ENCODE results near the gene RASSF7. TPM values are rescaled to one million over a fixed set of nuclear protein-coding genes. Genes with fewer than 3 reads are reported as not detected.

RASSF7 gene
- total and polyA plus RNA-seq, 8 donors: 17.6 to 253 (median 29.5) TPM

DNA sequence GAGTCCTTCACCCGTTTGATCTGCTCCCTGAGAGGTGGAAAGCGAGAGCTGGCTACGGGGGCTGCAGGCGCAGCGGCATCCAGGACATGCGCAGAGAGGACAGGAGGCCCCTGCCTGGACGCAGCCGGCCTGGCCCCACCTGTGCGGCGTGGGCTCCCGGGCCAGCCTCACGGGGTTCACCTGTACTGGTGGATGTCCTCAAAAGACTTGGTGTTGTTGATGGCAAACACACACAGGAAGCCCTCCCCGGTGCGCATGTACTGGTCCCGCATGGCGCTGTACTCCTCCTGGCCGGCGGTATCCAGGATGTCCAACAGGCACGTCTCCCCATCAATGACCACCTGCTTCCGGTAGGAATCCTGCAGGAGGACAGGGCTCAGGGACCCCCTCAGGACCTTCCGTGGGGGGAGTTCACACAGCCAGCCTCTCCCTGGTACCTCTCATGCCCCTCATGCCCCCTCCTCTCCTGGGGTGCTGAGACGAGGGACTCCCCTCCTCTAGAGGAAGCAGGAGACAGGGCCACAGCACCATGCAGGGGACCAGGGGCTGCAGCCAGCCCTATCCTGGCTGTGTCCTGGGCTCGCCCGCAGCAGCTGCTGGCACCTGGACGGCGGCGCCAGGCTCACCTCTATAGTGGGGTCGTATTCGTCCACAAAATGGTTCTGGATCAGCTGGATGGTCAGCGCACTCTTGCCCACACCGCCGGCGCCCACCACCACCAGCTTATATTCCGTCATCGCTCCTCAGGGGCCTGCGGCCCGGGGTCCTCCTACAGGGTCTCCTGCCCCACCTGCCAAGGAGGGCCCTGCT lies 27.0 kb upstream of the RASSF7 start:
- no peaks in the 10 kb centered on the region for H3K27me3 ChIP-seq
- H3K9me3 ChIP-seq: no peaks in the 10 kb centered on the region
- H3K27ac ChIP-seq: no peak overlapping the region
- FAIRE-seq (no peak), DNase-seq (peak in 2 of 6 donors; percentile 56 to 78), ATAC-seq (no peak)
- 92 to 93% methylated on average over 37 of the region's 37 CpGs for WGBS, 2 donors
- TF ChIP-seq, protein P1, sequence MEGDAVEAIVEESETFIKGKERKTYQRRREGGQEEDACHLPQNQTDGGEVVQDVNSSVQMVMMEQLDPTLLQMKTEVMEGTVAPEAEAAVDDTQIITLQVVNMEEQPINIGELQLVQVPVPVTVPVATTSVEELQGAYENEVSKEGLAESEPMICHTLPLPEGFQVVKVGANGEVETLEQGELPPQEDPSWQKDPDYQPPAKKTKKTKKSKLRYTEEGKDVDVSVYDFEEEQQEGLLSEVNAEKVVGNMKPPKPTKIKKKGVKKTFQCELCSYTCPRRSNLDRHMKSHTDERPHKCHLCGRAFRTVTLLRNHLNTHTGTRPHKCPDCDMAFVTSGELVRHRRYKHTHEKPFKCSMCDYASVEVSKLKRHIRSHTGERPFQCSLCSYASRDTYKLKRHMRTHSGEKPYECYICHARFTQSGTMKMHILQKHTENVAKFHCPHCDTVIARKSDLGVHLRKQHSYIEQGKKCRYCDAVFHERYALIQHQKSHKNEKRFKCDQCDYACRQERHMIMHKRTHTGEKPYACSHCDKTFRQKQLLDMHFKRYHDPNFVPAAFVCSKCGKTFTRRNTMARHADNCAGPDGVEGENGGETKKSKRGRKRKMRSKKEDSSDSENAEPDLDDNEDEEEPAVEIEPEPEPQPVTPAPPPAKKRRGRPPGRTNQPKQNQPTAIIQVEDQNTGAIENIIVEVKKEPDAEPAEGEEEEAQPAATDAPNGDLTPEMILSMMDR (IDR thresholded peaks at IDR 0.05): no peak
- peaks cover 6 to 15% (median 9%) of the 10 kb centered on the region in 3 donors for H3K4me1 ChIP-seq
- H3K36me3 ChIP-seq: peaks cover 0 to 12% (median 8%) of the 10 kb centered on the region in 3 donors
- intact Hi-C loops (cut with DNase I): no loop called here
- peak overlapping the region in 2 of 4 donors; percentile 80 to 85 for H3K4me3 ChIP-seq

DNA sequence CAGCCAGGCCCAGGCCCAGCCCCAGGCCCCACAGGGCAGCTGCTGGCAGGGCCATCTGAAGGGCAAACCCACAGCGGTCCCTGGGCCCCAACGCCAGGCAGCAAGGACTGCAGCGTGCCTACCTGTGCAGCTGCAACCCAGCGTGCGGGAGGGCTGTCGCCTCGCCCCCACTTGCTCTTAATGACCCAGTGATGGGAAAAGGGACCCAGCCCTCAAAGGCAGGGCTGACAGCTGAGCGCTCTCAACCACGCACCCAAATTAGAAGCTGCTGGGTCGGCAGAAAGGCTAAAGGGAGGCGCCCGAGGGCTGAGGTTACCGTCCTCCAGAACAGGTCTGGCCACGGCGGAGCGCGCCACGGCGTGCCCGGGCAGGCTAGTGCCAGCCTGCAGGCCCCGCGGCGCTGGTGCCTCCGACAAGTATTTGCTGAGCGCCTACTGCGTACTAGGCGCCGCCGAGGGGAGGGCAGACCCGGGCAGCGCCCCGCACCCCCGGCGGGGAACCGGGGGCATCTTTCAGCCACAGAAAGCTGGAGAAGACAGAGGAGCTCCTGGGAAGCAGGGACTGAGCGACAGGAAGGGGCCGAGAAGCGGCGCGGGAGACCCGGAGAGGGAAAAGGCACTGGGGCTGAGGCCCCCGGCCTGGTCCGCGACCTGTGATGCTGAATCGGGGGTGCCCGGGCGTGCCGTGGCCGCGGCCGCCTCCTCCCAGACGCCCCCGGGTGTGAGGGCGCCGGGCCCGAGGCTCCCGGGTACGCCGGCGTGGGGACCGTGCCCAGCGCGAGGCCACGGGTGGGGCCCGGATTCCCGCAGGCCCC lies 26.2 kb upstream of the RASSF7 start:
- intact Hi-C loops (cut with DNase I): no loop called here
- Histone ChIP-seq H3K4me3 (peak overlapping the region; percentile 47 to 85 (median 78)), H3K9me3 (no peaks in the 10 kb centered on the region), H3K36me3 (peaks cover 0 to 12% (median 8%) of the 10 kb centered on the region in 3 donors), H3K27me3 (no peaks in the 10 kb centered on the region), H3K27ac (no peak overlapping the region), H3K4me1 (peaks cover 6 to 15% (median 9%) of the 10 kb centered on the region in 3 donors)
- FAIRE-seq (no peak), ATAC-seq (peak in 3 of 4 donors; percentile 2 to 3 (median 2)), DNase-seq (peak; percentile 31 to 87 (median 59))
- WGBS, 2 donors: 6 to 9% methylated on average over 45 to 66 of the region's 66 CpGs
- TF ChIP-seq, protein P1 (IDR thresholded peaks at IDR 0.05): no peak

DNA sequence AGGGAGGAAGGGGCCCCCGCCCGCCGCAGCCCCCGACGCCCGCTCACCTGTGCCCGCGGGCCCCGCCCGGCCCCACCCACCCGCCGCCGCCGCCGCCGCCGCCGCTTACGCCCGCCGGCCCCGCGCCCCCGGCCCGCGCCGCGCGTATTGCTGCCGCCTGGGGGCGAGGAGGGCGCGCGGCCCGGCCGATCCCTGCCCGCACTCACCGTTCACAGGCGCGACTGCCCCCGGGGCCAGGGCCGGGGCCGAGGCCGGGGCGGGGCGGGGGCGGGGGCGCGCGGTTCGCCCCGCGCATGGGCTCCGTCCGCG lies 25.6 kb upstream of the RASSF7 start:
- intact Hi-C loops (cut with DNase I): no loop called here
- DNase-seq: no peak
- WGBS, 2 donors: 0% methylated on average over 1 to 55 of the region's 56 CpGs
- Histone ChIP-seq H3K4me3 (peak overlapping the region; percentile 47 to 85 (median 78)), H3K4me1 (peaks cover 6 to 15% (median 9%) of the 10 kb centered on the region in 3 donors), H3K9me3 (no peaks in the 10 kb centered on the region), H3K36me3 (peaks cover 0 to 12% (median 8%) of the 10 kb centered on the region in 3 donors), H3K27ac (no peak overlapping the region), H3K27me3 (no peaks in the 10 kb centered on the region)
- TF ChIP-seq, protein P1 (IDR thresholded peaks at IDR 0.05): no peak
- FAIRE-seq: no peak
- ATAC-seq: no peak

DNA sequence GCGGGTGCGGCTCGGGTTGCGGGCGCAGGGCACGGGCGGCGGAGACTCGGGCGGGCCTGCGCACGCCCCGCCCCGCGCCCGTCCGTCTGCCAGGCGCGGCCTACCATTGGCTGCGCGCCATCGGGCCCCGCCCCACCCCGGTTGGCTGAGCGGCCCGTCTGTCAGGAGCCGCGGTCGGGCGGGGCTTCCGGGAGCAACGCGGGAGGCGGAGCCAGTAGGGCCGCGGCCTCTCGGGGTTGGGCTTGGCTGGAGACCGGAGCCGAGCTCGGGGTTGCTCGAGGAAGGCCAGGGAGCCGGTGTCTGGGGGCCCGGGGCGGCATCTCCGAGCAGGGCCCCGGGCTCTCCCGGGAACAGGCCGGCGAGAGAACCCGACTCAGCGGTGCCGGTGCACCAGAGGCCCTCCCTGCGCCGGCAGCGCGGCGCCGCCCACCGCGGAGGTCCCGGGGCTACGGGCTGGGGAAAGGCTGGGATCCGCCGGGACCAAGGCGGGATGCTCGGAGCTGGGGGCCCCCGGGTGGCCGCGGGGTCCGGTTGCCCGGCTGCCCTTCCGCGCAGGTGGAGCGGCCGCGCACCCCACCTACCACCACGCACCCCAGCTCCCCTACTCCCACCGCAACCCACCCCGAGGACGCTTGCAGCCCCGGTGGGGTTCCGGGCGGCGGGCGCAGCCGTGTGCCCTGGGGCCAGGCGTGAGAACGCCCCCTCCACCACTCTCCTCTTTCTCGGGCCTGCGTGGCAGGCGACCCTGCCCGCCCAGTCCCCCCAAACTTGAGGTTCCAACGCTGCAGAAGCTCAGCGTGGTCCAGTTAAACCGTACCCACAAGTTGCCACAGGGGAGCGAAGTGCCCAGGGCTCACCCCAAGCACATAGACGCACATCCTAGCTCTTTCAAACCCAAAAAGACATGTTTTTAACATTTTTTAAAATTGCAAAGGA lies 25.0 kb upstream of the RASSF7 start, which contains the start of gene HRAS:
Gene HRAS (minus strand): TSS at position 58 of the 936 bp plus-strand sequence.
- Histone ChIP-seq H3K4me3 (peak within 1 kb of the TSS; percentile 49 to 85 (median 78)), H3K27ac (peak within 1 kb of the TSS; percentile 70 to 78 (median 76)), H3K36me3 (peaks cover 0 to 12% (median 8%) of the 10 kb centered on the region in 3 donors), H3K9me3 (no peaks in the 10 kb centered on the region), H3K27me3 (no peaks in the 10 kb centered on the region), H3K4me1 (peaks cover 6 to 15% (median 9%) of the 10 kb centered on the region in 3 donors)
- 3 to 6% methylated on average over 42 to 97 of the region's 97 CpGs for WGBS, 2 donors
- peak; percentile 92 to 99 (median 97) for DNase-seq
- intact Hi-C loops (cut with DNase I): no loop called here
- ATAC-seq: peak; percentile 84 to 92 (median 88)
- FAIRE-seq: no peak
- TF ChIP-seq, protein P1 (IDR thresholded peaks at IDR 0.05): no peak
